WTC11 (cell line): ENCODE data around the gene SHD. TPM values are rescaled to one million over a fixed set of nuclear protein-coding genes. Genes with fewer than 3 reads are reported as not detected.

Source experiments
- ATAC-seq: fragments of 200-7000 bp; cut with Tn5 transposase; 2 replicates; pipeline ENCODE4 v1.10.0; 2021; ENCODE audit warnings: mild to moderate bottlenecking, moderate library complexity
- CTCF ChIA-PET: fragments of 300-600 bp; sonication (Branson Sonifier 250); formaldehyde crosslinking; loops from one replicate; lab custom pipeline; 2021; ENCODE audit warnings: antibody characterized with exemption; lab: Charles Lee
- POLR2A ChIA-PET: fragments of 350-600 bp; sonication (Branson Sonifier 250); formaldehyde crosslinking; loops from one replicate; lab custom pipeline; 2021; ENCODE audit warnings: antibody characterized with exemption; lab: Charles Lee
- DNase-seq: peaks from one replicate; pipeline ENCODE4 v3.0.0; 2021; ENCODE audit warnings: low spot score
- H3K27ac Mint-ChIP-seq: 2 replicates; pipeline ENCODE4 v1.8.0; 2021; ENCODE audit warnings: mixed read lengths
- H3K27me3 Mint-ChIP-seq: 2 replicates; pipeline ENCODE4 v1.8.0; 2021; ENCODE audit warnings: low read depth, mild to moderate bottlenecking, moderate library complexity, mixed read lengths
- H3K36me3 Mint-ChIP-seq: 2 replicates; pipeline ENCODE4 v1.8.0; 2021; ENCODE audit warnings: mixed read lengths
- H3K4me1 Mint-ChIP-seq: 2 replicates; pipeline ENCODE4 v1.8.0; 2022; ENCODE audit warnings: mixed read lengths
- H3K4me3 Mint-ChIP-seq: 2 replicates; pipeline ENCODE4 v1.8.0; 2021; ENCODE audit warnings: mild to moderate bottlenecking, moderate library complexity, mixed read lengths
- H3K9me3 Mint-ChIP-seq: 2 replicates; pipeline ENCODE4 v1.8.0; 2021; ENCODE audit warnings: mixed read lengths
- CBFB ChIP-seq: sonication (generic); formaldehyde crosslinking; IDR thresholded peaks from 2 replicates; pipeline ENCODE4 v1.8.1; 2022; ENCODE audit warnings: mild to moderate bottlenecking, low read depth, missing genetic modification reagents
- EMX1 ChIP-seq: fragments of 250-450 bp; sonication (Bioruptor Pico); IDR thresholded peaks from 2 replicates; pipeline ENCODE4 v1.8.0; 2021; ENCODE audit warnings: mild to moderate bottlenecking
- ETV6 ChIP-seq: sonication (generic); formaldehyde crosslinking; IDR thresholded peaks from 2 replicates; pipeline ENCODE4 v1.8.1; 2022; ENCODE audit warnings: mild to moderate bottlenecking, missing genetic modification reagents
- GTF2I ChIP-seq: fragments of 250-450 bp; sonication (Bioruptor Pico); conservative IDR thresholded peaks from 2 replicates; pipeline ENCODE4 v1.4.0; 2021; ENCODE audit warnings: mild to moderate bottlenecking
- JAZF1 ChIP-seq: fragments of 250-450 bp; sonication (Bioruptor Pico); IDR thresholded peaks from 2 replicates; pipeline ENCODE4 v1.9.0; 2021; ENCODE audit warnings: moderate library complexity, mild to moderate bottlenecking, inconsistent platforms
- NR1H2 ChIP-seq: sonication (generic); formaldehyde crosslinking; IDR thresholded peaks from 2 replicates; pipeline ENCODE4 v1.9.0; 2021; ENCODE audit warnings: mild to moderate bottlenecking, moderate library complexity, missing genetic modification reagents
- OVOL2 ChIP-seq: fragments of 250-450 bp; sonication (Bioruptor Pico); IDR thresholded peaks from 2 replicates; pipeline ENCODE4 v1.9.0; 2021; ENCODE audit warnings: mild to moderate bottlenecking, borderline replicate concordance
- SMAD4 ChIP-seq: sonication (generic); formaldehyde crosslinking; IDR thresholded peaks from 2 replicates; pipeline ENCODE4 v1.8.0; 2022; ENCODE audit warnings: mild to moderate bottlenecking, missing genetic modification reagents
- TCF7 ChIP-seq: sonication (generic); formaldehyde crosslinking; IDR thresholded peaks from 2 replicates; pipeline ENCODE4 v1.8.0; 2022; ENCODE audit warnings: mild to moderate bottlenecking, low read depth, missing genetic modification reagents, moderate library complexity
- ZNF121 ChIP-seq: sonication (generic); formaldehyde crosslinking; IDR thresholded peaks from 2 replicates; pipeline ENCODE4 v1.8.0; 2023; ENCODE audit warnings: missing genetic modification reagents
- total RNA-seq: library from RNA; stranded (reverse); gene quantifications from 3 replicates; pipeline ENCODE4 v1.2.3, GENCODE V29; 2021
- TF ChIP-seq, protein P1 (sequence below): sonication (generic); formaldehyde crosslinking; IDR thresholded peaks from 2 replicates; pipeline ENCODE4 v1.8.1; 2023; ENCODE audit warnings: mild to moderate bottlenecking, missing genetic modification reagents, moderate library complexity
- TF ChIP-seq, protein P2 (sequence below): fragments of 200-600 bp; IDR thresholded peaks from 2 replicates; pipeline ENCODE4 v1.8.0; 2022; ENCODE audit warnings: antibody characterized with exemption
- TF ChIP-seq, protein P3 (sequence below): sonication (generic); formaldehyde crosslinking; IDR thresholded peaks from 2 replicates; pipeline ENCODE4 v1.8.0; 2022; ENCODE audit warnings: mild to moderate bottlenecking, missing genetic modification reagents
- TF ChIP-seq, protein P4 (sequence below): sonication (generic); formaldehyde crosslinking; IDR thresholded peaks from 2 replicates; pipeline ENCODE4 v1.8.0; 2022; ENCODE audit warnings: missing genetic modification reagents

SHD gene
- total RNA-seq, 1 experiment from 2014 or later = 3.4 TPM

DNA sequence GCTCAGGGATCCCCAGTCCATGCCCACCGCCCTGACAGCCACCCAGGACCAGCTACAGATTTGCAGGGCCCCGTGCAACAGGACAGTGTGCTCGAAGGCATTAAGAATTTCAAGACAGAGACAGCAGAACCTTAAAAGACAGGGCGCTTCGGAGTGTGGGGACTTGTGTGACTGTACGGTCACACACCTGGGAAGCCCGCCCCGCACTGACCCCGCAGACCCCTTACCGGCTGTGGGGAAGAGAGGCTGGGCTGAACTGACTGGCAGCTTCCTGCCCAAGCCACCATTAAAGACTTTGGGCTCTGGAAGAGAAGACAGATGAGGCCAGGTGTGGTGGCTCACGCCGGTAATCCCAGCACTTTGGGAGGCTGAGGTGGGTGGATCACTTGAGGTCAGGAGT, 45.2 kb downstream of the SHD start (continued):
- TF ChIP-seq, protein P1, sequence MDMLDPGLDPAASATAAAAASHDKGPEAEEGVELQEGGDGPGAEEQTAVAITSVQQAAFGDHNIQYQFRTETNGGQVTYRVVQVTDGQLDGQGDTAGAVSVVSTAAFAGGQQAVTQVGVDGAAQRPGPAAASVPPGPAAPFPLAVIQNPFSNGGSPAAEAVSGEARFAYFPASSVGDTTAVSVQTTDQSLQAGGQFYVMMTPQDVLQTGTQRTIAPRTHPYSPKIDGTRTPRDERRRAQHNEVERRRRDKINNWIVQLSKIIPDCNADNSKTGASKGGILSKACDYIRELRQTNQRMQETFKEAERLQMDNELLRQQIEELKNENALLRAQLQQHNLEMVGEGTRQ (CRISPR knock-in tag) = no peak
- TF ChIP-seq ZNF121 (CRISPR knock-in tag) (no peak), CBFB (CRISPR knock-in tag) (no peak), TCF7 (CRISPR knock-in tag) (no peak), JAZF1 (no peak), SMAD4 (CRISPR knock-in tag) (no peak), NR1H2 (CRISPR knock-in tag) (no peak)
- TF ChIP-seq, protein P2, sequence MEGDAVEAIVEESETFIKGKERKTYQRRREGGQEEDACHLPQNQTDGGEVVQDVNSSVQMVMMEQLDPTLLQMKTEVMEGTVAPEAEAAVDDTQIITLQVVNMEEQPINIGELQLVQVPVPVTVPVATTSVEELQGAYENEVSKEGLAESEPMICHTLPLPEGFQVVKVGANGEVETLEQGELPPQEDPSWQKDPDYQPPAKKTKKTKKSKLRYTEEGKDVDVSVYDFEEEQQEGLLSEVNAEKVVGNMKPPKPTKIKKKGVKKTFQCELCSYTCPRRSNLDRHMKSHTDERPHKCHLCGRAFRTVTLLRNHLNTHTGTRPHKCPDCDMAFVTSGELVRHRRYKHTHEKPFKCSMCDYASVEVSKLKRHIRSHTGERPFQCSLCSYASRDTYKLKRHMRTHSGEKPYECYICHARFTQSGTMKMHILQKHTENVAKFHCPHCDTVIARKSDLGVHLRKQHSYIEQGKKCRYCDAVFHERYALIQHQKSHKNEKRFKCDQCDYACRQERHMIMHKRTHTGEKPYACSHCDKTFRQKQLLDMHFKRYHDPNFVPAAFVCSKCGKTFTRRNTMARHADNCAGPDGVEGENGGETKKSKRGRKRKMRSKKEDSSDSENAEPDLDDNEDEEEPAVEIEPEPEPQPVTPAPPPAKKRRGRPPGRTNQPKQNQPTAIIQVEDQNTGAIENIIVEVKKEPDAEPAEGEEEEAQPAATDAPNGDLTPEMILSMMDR = no peak
- TF ChIP-seq, protein P3, sequence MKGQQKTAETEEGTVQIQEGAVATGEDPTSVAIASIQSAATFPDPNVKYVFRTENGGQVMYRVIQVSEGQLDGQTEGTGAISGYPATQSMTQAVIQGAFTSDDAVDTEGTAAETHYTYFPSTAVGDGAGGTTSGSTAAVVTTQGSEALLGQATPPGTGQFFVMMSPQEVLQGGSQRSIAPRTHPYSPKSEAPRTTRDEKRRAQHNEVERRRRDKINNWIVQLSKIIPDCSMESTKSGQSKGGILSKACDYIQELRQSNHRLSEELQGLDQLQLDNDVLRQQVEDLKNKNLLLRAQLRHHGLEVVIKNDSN (CRISPR knock-in tag) = no peak
- TF ChIP-seq, protein P4, sequence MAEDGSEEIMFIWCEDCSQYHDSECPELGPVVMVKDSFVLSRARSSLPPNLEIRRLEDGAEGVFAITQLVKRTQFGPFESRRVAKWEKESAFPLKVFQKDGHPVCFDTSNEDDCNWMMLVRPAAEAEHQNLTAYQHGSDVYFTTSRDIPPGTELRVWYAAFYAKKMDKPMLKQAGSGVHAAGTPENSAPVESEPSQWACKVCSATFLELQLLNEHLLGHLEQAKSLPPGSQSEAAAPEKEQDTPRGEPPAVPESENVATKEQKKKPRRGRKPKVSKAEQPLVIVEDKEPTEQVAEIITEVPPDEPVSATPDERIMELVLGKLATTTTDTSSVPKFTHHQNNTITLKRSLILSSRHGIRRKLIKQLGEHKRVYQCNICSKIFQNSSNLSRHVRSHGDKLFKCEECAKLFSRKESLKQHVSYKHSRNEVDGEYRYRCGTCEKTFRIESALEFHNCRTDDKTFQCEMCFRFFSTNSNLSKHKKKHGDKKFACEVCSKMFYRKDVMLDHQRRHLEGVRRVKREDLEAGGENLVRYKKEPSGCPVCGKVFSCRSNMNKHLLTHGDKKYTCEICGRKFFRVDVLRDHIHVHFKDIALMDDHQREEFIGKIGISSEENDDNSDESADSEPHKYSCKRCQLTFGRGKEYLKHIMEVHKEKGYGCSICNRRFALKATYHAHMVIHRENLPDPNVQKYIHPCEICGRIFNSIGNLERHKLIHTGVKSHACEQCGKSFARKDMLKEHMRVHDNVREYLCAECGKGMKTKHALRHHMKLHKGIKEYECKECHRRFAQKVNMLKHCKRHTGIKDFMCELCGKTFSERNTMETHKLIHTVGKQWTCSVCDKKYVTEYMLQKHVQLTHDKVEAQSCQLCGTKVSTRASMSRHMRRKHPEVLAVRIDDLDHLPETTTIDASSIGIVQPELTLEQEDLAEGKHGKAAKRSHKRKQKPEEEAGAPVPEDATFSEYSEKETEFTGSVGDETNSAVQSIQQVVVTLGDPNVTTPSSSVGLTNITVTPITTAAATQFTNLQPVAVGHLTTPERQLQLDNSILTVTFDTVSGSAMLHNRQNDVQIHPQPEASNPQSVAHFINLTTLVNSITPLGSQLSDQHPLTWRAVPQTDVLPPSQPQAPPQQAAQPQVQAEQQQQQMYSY (CRISPR knock-in tag) = no peak
- TF ChIP-seq, all 79 proteins: peak for 0

DNA sequence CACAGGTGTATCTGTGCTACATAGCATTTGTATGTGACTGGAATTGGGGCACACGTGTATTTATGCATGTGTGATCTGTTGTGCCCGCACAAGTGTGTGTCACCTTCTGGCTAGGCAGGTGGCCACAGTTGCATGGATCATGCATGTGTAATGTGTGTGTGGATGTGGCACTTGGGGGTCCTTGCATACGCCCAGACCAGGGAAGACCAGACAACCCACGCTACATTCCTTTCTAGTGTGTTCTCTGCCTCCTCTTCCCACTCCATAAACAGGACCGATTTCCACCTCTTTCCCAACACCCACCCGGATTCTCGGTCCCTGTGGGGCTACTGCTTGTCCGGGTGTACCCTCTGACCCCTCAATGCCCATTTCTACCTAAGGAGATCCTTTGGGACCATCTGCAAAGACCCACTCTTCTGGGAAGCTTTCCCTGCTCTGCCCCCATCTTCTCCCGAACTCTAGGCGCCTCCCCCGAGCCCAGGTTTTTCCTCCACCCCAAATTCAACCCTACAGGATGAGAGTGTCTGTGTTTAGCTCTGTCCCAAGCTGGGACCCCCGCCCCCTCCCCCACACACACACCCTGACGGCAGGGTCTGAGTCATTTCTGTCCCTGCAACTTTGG, 47.3 kb downstream of the SHD start:
- Mint-ChIP-seq H3K27ac (peak overlapping the region; percentile 74), H3K4me3 (peak overlapping the region; percentile 76), H3K9me3 (no peaks in the 10 kb centered on the region; the same call in 1 of the 2 replicates), H3K4me1 (peaks cover 12% of the 10 kb centered on the region), H3K36me3 (0 out of 2 replicates have a peak, but pooled peaks cover 7% of the 10 kb centered on the region), H3K27me3 (peaks cover 3% of the 10 kb centered on the region)
- CTCF ChIA-PET = interaction anchor here (1.4 kb wide), 1 partner anchor 60 kb away, joined by 8 read pairs; no protein-coding TSS in a partner anchor
- POLR2A ChIA-PET = no interaction called here
- no peak for TF ChIP-seq EMX1 (CRISPR knock-in tag)
- TF ChIP-seq, protein P4 (CRISPR knock-in tag) = peak; percentile 36; the same call in 1 of the 2 replicates
- DNase-seq = no peak
- ATAC-seq = no peak

DNA sequence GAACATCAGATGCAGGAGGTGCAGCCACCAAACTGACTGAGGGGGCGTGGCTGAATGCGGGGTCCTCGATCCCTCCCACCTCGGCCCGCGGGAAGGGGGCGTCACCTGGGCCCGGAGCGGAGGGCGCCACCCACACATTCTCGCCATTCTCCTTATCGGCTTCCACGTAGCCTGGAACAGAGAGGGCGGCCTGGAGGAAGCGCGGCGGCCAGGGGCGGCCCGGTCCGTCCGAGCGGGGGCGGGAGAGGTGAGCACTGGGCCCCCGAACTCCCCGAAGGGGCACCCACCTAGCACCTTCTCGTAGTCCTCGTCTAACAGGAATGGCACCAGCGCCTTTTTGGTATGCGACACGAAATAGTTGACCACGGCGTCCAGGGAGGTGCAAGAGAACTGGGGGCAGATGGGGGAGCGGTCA, 47.8 kb downstream of the SHD start:
- Mint-ChIP-seq H3K4me1 (peaks cover 12% of the 10 kb centered on the region), H3K27me3 (peaks cover 3% of the 10 kb centered on the region), H3K36me3 (0 out of 2 replicates have a peak, but pooled peaks cover 3% of the 10 kb centered on the region), H3K27ac (peak overlapping the region; percentile 94), H3K4me3 (peak overlapping the region; percentile 76), H3K9me3 (no peaks in the 10 kb centered on the region)
- ChIA-PET POLR2A (no interaction called here), CTCF (interaction anchor here (1.4 kb wide), 1 partner anchor 60 kb away, joined by 8 read pairs; no protein-coding TSS in a partner anchor)
- TF ChIP-seq EMX1 (CRISPR knock-in tag) (peak; percentile 22; the same call in 1 of the 2 replicates), OVOL2 (CRISPR knock-in tag) (no peak), ETV6 (CRISPR knock-in tag) (peak; percentile 59; the same call in 1 of the 2 replicates), GTF2I (CRISPR knock-in tag) (0 out of 2 replicates have a peak, but pooled peaks have one; percentile 20)
- DNase-seq (peak; percentile 85), ATAC-seq (peak; percentile 1; the same call in 1 of the 2 replicates)
